HCT116 (cell line): Measurements from ENCODE around the gene CDH4. TPM values are rescaled to one million over a fixed set of nuclear protein-coding genes. Genes with fewer than 3 reads are reported as not detected.

Source experiments
- ATAC-seq: fragments of 200-7000 bp; cut with Tn5 transposase; 2 replicates; pipeline ENCODE4 v1.9.1; 2020; ENCODE audit warnings: mild to moderate bottlenecking, moderate library complexity
- BruUV-seq: library from RNA; stranded (reverse); fragments of 400-500 nt; replicated peaks from 2 replicates; lab custom pipeline; 2021; lab: Mats Ljungman, UMichigan
- CTCF ChIA-PET: fragments of 300-600 bp; sonication (Branson Sonifier 250); formaldehyde crosslinking; loops from one replicate; lab custom pipeline; 2021; ENCODE audit warnings: antibody characterized with exemption; lab: Charles Lee
- POLR2A ChIA-PET: fragments of 300-600, 350-600 bp; sonication (Branson Sonifier 250); formaldehyde crosslinking; loops from one replicate; lab custom pipeline; 2021; ENCODE audit warnings: antibody characterized with exemption; lab: Charles Lee
- RAD21 ChIA-PET, 2 experiments: fragments of 300-600 bp; sonication (Branson Sonifier 250); formaldehyde crosslinking; loops; one replicate each; lab custom pipeline; 2023; ENCODE audit warnings: low total read pairs in 2 of 2; ENCODE audit not compliant: uncharacterized antibody in 2 of 2, unreplicated experiment in 2 of 2, low non-redundant PET in 1 of 2; lab: Charles Lee
- DNase-seq: peaks from one replicate; pipeline ENCODE4 v3.0.0-alpha.2; 2010; ENCODE audit warnings: low read depth, low spot score
- H2AFZ ChIP-seq: fragments of 200-600 bp; shearing (Covaris generic), sonication (generic); 2 replicates; pipeline ENCODE4 v1.6.1; 2017; ENCODE audit warnings: low read depth, mixed run types, mixed read lengths, antibody characterized with exemption, low read length; ENCODE audit not compliant: poor library complexity, severe bottlenecking
- H3K27ac ChIP-seq: 2 replicates; pipeline ENCODE4 v1.5.1; 2012; ENCODE audit warnings: low read depth, low read length
- H3K27me3 ChIP-seq: fragments of 200-600 bp; sonication (generic); 2 replicates; pipeline ENCODE4 v1.6.1; 2016; ENCODE audit warnings: mixed run types, low read length, mixed read lengths; ENCODE audit not compliant: insufficient read depth
- H3K36me3 ChIP-seq, 2 experiments: fragments of 200-500 bp in 1 of 2; fragments of 200-600 bp in 1 of 2; sonication (Bioruptor generic) in 1 of 2; sonication (generic) in 1 of 2; 2 replicates each; pipeline versions ENCODE4 v1.5.1 to v1.6.1; 2014 to 2016; ENCODE audit warnings: low read length in 2 of 2, inconsistent platforms in 1 of 2, mixed read lengths in 1 of 2, mixed run types in 1 of 2; ENCODE audit not compliant: insufficient read depth in 2 of 2, control insufficient read depth in 1 of 2
- H3K4me1 ChIP-seq, 2 experiments: fragments of 200-600 bp in 1 of 2; sonication (generic) in 1 of 2; 2 replicates each; pipeline versions ENCODE4 v1.5.1 to v1.6.1; 2012 to 2017; ENCODE audit warnings: low read length in 2 of 2, inconsistent platforms in 1 of 2, mild to moderate bottlenecking in 1 of 2, mixed read lengths in 1 of 2, mixed run types in 1 of 2, moderate library complexity in 1 of 2; ENCODE audit not compliant: insufficient read depth in 2 of 2, control insufficient read depth in 1 of 2
- H3K4me2 ChIP-seq: fragments of 200-600 bp; sonication (generic); 2 replicates; pipeline ENCODE4 v1.6.1; 2017; ENCODE audit warnings: mixed run types, low read length, mixed read lengths
- H3K4me3 ChIP-seq, 2 experiments: fragments of 200-600 bp in 1 of 2; sonication (generic) in 1 of 2; replicated peaks in 1 of 2; 2 replicates each; pipeline ENCODE4 v1.5.1; 2011 to 2016; ENCODE audit warnings: low read length in 2 of 2, control low read depth in 1 of 2, low read depth in 1 of 2, mild to moderate bottlenecking in 1 of 2, mixed read lengths in 1 of 2, mixed run types in 1 of 2
- H3K79me2 ChIP-seq: fragments of 200-600 bp; sonication (generic); 2 replicates; pipeline ENCODE4 v1.6.1; 2017; ENCODE audit warnings: mild to moderate bottlenecking, mixed run types, low read length, moderate library complexity, mixed read lengths; ENCODE audit not compliant: insufficient read depth
- H3K9ac ChIP-seq: fragments of 200-600 bp; sonication (generic); 2 replicates; pipeline ENCODE4 v1.6.1; 2016; ENCODE audit warnings: low read length, mixed read lengths
- H3K9me2 ChIP-seq: fragments of 200-600 bp; sonication (generic), shearing (Covaris generic); 2 replicates; pipeline ENCODE4 v1.6.1; 2017; ENCODE audit warnings: mixed run types, mild to moderate bottlenecking, moderate library complexity; ENCODE audit not compliant: insufficient read depth
- H3K9me3 ChIP-seq, 2 experiments: fragments of 200-500 bp in 1 of 2; fragments of 200-600 bp in 1 of 2; sonication (Bioruptor generic) in 1 of 2; sonication (generic) in 1 of 2; 2 replicates each; pipeline ENCODE4 v1.6.1; 2014 to 2017; ENCODE audit warnings: low read length in 2 of 2, mixed read lengths in 2 of 2, inconsistent platforms in 1 of 2, low read depth in 1 of 2, mild to moderate bottlenecking in 1 of 2, mixed run types in 1 of 2, moderate library complexity in 1 of 2; ENCODE audit not compliant: control insufficient read depth in 1 of 2, insufficient read depth in 1 of 2
- H4K20me1 ChIP-seq: fragments of 200-600 bp; sonication (generic), shearing (Covaris generic); 2 replicates; pipeline ENCODE4 v1.6.1; 2017; ENCODE audit warnings: mixed run types, mild to moderate bottlenecking, moderate library complexity; ENCODE audit not compliant: insufficient read depth
- ATF3 ChIP-seq: IDR thresholded peaks from 2 replicates; pipeline ENCODE4 v1.6.1; 2012
- CBX3 ChIP-seq: IDR thresholded peaks from 2 replicates; pipeline ENCODE4 v1.6.1; 2012; ENCODE audit warnings: low read depth
- EGR1 ChIP-seq: IDR thresholded peaks from 2 replicates; pipeline ENCODE4 v1.6.1; 2012; ENCODE audit warnings: low read depth
- EZH2 ChIP-seq: fragments of 200-600 bp; sonication (generic); IDR thresholded peaks from 2 replicates; pipeline ENCODE4 v1.6.1; 2017; ENCODE audit warnings: antibody characterized with exemption, mixed run types
- EZH2phosphoT487 ChIP-seq: fragments of 200-600 bp; IDR thresholded peaks from 2 replicates; pipeline ENCODE4 v1.6.1; 2018; ENCODE audit warnings: antibody characterized with exemption, borderline replicate concordance
- FOSL1 ChIP-seq: IDR thresholded peaks from 2 replicates; pipeline ENCODE4 v1.6.1; 2012; ENCODE audit warnings: low read depth
- JUND ChIP-seq: IDR thresholded peaks from 2 replicates; pipeline ENCODE4 v1.6.1; 2012
- POLR2A ChIP-seq: IDR thresholded peaks from 2 replicates; pipeline ENCODE4 v1.7.0; 2011; ENCODE audit warnings: borderline replicate concordance; ENCODE audit not compliant: insufficient read depth, insufficient read length; ENCODE audit errors: extremely low read depth
- POLR2AphosphoS5 ChIP-seq: IDR thresholded peaks from 2 replicates; pipeline ENCODE4 v1.6.1; 2011; ENCODE audit warnings: mild to moderate bottlenecking, low read depth, low read length, moderate library complexity
- SIN3A ChIP-seq: IDR thresholded peaks from 2 replicates; pipeline ENCODE4 v1.6.1; 2012; ENCODE audit warnings: low read depth
- YY1 ChIP-seq: IDR thresholded peaks from 2 replicates; pipeline ENCODE4 v1.6.1; 2011; ENCODE audit warnings: low read length, low read depth, moderate library complexity, mild to moderate bottlenecking; ENCODE audit not compliant: insufficient replicate concordance; ENCODE audit errors: extremely low read depth
- ZFX ChIP-seq: fragments of 450-650 bp; IDR thresholded peaks from 2 replicates; pipeline ENCODE4 v1.6.1; 2017
- ZNF274 ChIP-seq: fragments of 200-500 bp; sonication (Bioruptor generic); IDR thresholded peaks from 2 replicates; pipeline ENCODE4 v1.6.1; 2014; ENCODE audit warnings: mild to moderate bottlenecking, low read depth, low read length, inconsistent platforms
- intact Hi-C: fragments of 100-400 bp; cut with micrococcal nuclease; formaldehyde crosslinking; loops from 2 replicates; pipeline ENCODE4 v1.10.0; 2022
- total RNA-seq: library from RNA; stranded (reverse); gene quantifications from one replicate; pipeline ENCODE4 v1.2.1, GENCODE V29; 2021; ENCODE audit not compliant: unreplicated experiment
- TF ChIP-seq, protein P1 (sequence below), 3 experiments: fragments of 200-600 bp in 1 of 3; sonication (generic) in 1 of 3; IDR thresholded peaks in 2 of 3; conservative IDR thresholded peaks in 1 of 3; 2 replicates each; pipeline ENCODE4 v1.5.1; 2012 to 2017; ENCODE audit warnings: low read depth in 2 of 3, low read length in 2 of 3, antibody characterized with exemption in 1 of 3, borderline replicate concordance in 1 of 3, control low read depth in 1 of 3, mild to moderate bottlenecking in 1 of 3, mixed read lengths in 1 of 3, mixed run types in 1 of 3, moderate library complexity in 1 of 3; ENCODE audit not compliant: insufficient read depth in 1 of 3
- TF ChIP-seq, protein P2 (sequence below): IDR thresholded peaks from 2 replicates; pipeline ENCODE4 v1.6.1; 2012

Gene CDH4
- total RNA-seq, 1 experiment from 2014 or later, result not detected

- no peak overlapping the region for H3K4me2 ChIP-seq
- no peak overlapping the region for H3K27ac ChIP-seq
- CTCF ChIA-PET, result no interaction called here
- RAD21 ChIA-PET, result no interaction called here
- no peaks in the 10 kb centered on the region; a peak in 1 of 4 replicates for H3K9me3 ChIP-seq
- no peak overlapping the region for H3K4me3 ChIP-seq
- intact Hi-C loops, result no loop called here
- H3K27me3 ChIP-seq, result peaks cover 4% of the 10 kb centered on the region; the same call in 1 of the 2 replicates
- POLR2A ChIA-PET, result no interaction called here
- ATAC-seq (no peak), DNase-seq (no peak)
- peaks cover 5 to 7% of the 10 kb centered on the region in 2 experiments; a peak in 3 of 4 replicates for H3K4me1 ChIP-seq
- H3K9me2 ChIP-seq, result no peaks in the 10 kb centered on the region
- no peak for TF ChIP-seq JUND
- TF ChIP-seq FOSL1, result no peak
- no peak for TF ChIP-seq POLR2AphosphoS5
- TF ChIP-seq ATF3, result no peak
- TF ChIP-seq EZH2phosphoT487, result no peak
- no peak for TF ChIP-seq YY1
- TF ChIP-seq ZFX, result no peak
- TF ChIP-seq POLR2A, result no peak
- no peak overlapping the region for H2AFZ ChIP-seq
- no peaks in the 10 kb centered on the region for H3K36me3 ChIP-seq
- H4K20me1 ChIP-seq, result no peaks in the 10 kb centered on the region
- BruUV-seq, result no TSS peak
- H3K9ac ChIP-seq, result no peak overlapping the region
- no peaks in the 10 kb centered on the region for H3K79me2 ChIP-seq
Measured at GRCh38 chr20:61913423-61914225, 661.6 kb downstream of the CDH4 start.

DNA sequence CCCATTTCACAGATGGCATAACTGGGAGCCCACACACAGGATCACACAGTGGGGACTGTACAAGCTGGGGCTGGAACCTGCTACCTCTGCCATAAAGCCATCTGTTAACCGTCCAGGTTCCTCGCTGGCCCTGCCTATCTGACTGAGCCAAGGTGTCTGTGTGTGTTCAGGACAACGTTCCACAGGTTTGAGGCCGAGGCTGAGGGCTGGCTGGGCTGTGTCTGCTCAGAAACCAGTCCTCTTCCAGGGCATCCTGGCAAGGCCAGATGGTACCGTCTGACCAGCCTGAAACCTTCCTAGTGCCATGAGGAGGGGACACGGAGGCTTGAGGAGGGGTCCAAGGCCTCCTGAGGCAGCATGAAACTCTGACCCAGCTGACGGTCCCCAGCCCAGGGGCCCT, 663.0 kb downstream of the CDH4 start:
- intact Hi-C loops, result no loop called here
- no peak overlapping the region for H3K9ac ChIP-seq
- no peak overlapping the region for H3K4me2 ChIP-seq
- H3K36me3 ChIP-seq, result no peaks in the 10 kb centered on the region
- ChIA-PET CTCF (no interaction called here), POLR2A (no interaction called here), RAD21 (no interaction called here)
- no peaks in the 10 kb centered on the region for H3K79me2 ChIP-seq
- DNase-seq, result no peak
- H3K27me3 ChIP-seq, result peaks cover 4% of the 10 kb centered on the region; the same call in 1 of the 2 replicates
- no peaks in the 10 kb centered on the region for H3K9me2 ChIP-seq
- ATAC-seq, result no peak
- peaks cover 0 to 5% of the 10 kb centered on the region in 2 experiments; a peak in 1 of 4 replicates for H3K9me3 ChIP-seq
- BruUV-seq, result no TSS peak
- H3K4me1 ChIP-seq, result peaks cover 5 to 7% of the 10 kb centered on the region in 2 experiments; a peak in 3 of 4 replicates
- no peaks in the 10 kb centered on the region for H4K20me1 ChIP-seq
- no peak for TF ChIP-seq SIN3A
- no peak for TF ChIP-seq CBX3
- TF ChIP-seq, protein P1, sequence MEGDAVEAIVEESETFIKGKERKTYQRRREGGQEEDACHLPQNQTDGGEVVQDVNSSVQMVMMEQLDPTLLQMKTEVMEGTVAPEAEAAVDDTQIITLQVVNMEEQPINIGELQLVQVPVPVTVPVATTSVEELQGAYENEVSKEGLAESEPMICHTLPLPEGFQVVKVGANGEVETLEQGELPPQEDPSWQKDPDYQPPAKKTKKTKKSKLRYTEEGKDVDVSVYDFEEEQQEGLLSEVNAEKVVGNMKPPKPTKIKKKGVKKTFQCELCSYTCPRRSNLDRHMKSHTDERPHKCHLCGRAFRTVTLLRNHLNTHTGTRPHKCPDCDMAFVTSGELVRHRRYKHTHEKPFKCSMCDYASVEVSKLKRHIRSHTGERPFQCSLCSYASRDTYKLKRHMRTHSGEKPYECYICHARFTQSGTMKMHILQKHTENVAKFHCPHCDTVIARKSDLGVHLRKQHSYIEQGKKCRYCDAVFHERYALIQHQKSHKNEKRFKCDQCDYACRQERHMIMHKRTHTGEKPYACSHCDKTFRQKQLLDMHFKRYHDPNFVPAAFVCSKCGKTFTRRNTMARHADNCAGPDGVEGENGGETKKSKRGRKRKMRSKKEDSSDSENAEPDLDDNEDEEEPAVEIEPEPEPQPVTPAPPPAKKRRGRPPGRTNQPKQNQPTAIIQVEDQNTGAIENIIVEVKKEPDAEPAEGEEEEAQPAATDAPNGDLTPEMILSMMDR (IDR thresholded peaks at IDR 0.05 in 2 of 3, conservative IDR thresholded peaks at IDR 0.05 in 1 of 3; ENCODE audit: borderline replicate concordance in 1 of 3, insufficient read depth in 1 of 3, low read depth in 2 of 3, low read length in 2 of 3), result no peak
- TF ChIP-seq, protein P2, sequence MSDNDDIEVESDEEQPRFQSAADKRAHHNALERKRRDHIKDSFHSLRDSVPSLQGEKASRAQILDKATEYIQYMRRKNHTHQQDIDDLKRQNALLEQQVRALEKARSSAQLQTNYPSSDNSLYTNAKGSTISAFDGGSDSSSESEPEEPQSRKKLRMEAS, result no peak
- TF ChIP-seq JUND, result no peak
- no peak for TF ChIP-seq EZH2phosphoT487
- TF ChIP-seq EGR1, result no peak
- no peak for TF ChIP-seq EZH2
- no peak for TF ChIP-seq FOSL1
- no peak for TF ChIP-seq ZNF274
- no peak overlapping the region for H2AFZ ChIP-seq
- no peak overlapping the region for H3K4me3 ChIP-seq
- H3K27ac ChIP-seq, result no peak overlapping the region
